NCI-H1930 (cell line): Measurements from ENCODE around the gene MPST.
"Not testable (repeated sequence)": the region's sequence is repeated elsewhere in the genome, so short reads cannot be mapped to it uniquely, and the experiment has no call there.

ENCODE experiments used
- DNase-seq, 2 experiments: peaks; one replicate each; lab custom pipeline; 2025; lab: John Stamatoyannopoulos, UW

Gene MPST

DNA sequence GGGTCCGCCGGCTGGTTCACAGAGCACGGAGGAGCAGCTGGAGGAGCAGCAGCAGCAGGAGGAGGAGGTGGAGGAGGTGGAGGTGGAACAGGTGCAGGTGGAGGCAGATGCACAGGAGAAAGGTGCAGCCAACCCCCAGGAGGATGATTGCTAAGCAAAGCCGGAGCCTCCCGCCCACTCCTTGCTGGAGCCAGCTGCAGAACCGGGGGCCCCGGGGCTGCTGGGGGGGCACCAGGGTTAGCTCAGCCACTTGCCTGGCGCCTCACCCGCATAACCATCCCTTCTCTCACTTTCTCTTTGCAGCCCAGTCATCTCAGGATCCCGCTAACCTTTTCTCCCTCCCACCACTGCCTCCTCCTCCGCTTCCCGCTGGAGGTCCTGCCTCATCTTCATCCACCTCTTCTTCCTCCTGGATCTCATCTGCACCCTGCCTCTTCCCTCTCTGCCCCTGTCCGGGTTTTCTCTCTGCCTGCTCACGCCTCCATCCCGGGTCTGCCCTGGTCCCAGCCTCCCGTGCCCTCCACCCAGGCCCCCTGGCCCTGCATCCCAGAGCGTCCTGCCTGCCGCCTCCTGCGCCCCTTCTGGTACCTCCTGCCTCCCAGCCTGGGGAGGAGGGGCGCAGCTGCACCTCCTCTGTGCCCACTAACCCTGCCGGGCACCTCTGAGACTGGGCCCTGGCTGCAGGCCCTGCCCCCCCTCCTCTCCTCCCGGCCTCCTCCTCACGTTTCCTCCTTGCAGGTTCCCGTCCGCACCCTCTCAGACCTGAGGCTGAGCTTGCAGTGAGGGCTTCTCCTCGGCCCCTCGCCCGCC is 41.5 kb downstream of the MPST start:
- DNase-seq, result no peak

DNA sequence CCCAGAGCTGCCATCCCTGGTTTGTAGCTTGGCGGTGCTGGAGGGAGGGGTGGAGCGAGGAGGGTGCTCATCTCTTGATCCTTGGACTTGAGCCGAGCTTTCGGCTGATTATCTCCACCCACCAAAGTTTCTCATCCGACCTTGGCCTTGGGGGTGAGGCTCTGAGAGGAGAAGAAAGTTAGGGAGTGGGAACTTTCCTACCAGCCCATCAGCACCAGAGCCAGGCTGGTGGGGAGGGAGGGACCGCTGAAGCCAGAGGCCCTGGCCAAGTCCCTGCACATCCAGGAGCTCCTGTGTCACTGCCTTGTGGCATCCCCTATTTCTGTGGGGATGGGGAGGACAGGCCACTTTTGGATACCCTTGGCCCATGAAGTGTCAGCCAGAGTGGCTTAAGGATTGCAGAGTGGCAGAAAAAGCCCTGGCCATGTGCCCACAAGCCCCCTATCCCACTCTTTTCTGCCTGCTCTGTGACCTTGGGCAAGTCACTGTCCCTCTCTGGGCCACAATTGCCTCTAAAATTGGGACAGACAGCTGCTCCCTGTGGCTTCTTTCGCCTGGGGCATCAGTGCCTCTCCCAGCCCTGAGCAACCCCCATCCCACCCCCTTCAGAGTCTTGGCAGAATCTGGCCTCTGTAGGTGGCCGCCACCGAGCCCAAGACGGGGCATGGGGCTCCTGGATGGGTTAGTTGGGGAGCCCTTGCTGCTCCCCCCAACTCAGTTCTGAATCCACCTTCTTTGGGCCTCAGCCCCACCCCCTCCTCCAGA is 42.3 kb downstream of the MPST start:
- DNase-seq, result no peak

DNA sequence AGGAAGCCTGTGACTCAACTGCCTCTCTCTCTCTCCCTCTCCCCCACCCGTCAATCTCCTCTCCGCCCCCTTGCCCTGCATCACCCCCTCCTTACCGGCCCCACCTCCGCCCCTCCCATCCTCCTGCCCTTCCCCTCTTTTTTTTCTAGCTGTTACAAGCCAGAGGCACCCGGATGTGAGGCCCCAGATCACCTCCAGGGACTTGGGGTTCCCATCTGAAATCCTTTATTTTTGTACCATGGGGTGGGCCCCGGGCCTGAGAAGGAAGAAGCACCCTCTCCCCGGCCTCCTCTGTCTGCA is 42.8 kb downstream of the MPST start:
- DNase-seq, result no peak

DNA sequence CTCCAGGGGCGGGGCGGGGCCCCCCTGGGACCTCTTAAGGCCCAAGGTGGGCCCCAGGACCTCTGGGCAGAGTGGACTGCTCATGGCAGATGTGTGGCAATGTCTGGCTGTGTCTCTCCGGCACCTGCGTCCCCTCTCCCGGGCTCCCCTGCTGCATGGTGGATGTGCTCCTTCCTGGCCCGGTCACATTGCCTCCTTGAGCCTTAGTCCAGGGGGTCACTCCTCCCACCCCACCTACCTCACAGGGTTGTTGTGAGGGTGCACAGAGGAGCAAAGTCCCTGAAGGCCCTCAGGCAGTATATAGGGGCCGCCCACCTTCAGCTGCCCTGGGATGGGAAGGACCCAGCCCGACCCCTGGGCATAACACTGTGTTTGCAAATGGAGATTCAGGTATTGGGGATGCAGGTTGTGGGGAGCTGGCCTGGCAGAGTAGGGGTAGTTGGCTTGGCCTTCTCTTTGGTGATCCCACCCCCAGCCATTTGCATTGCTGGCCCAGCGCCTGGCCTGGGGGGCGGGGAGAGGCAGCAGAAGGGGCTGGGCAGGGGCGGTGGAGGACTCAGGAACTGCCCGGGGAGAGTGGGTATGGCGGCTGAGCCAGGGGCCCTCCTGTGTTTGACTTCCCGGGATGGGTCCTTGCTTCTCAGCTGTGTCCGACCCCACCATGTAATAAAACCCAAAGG is 43.3 kb downstream of the MPST start:
- DNase-seq, result no peak

DNA sequence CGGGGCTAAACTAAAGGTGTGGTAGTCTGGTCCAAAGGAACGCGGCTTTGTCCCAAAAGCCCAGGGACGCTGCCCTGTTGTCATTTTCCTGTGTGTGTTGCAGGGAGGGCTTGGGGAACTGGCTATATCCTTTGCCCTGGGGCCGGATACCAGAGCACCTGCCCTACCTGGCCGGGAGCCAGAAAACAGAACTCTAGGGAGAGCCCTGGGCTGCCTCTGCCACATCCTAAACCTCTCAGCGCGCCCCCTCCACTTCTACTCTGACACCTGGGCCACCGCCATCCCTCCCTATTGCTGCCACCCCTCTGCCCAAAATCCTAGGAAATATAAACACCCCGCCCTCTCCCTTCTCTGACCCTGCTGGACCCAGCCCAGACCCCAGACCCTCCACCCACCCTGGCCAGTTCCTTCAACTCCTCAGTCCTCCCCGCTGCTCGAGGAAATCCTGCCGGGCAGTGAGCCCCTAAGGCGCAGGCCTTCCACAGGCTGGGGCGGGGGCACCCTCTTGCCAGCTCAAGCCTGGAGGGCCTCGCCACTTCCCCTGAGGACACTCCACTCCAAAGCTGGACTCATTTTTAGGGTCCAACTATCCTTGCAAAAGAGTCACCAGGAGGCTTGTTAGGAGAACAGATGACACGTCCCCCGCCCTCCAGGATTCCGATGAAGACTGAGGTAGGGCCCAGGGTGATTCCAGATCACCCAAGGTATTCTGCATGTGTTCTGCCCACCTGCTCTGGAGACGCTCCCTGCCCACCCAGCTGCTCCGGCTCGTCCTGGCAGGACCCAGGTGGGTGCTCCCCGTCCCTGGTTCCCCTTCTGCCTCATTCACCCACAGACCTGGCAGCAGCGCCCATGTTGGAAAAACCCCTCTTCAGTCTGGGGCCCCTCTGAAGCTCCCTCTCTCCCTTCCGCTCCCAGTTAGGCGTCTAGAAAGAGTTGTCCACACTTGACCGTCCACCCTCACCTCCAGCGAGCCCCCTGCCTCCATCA is 44.2 kb downstream of the MPST start:
- DNase-seq, result no peak

DNA sequence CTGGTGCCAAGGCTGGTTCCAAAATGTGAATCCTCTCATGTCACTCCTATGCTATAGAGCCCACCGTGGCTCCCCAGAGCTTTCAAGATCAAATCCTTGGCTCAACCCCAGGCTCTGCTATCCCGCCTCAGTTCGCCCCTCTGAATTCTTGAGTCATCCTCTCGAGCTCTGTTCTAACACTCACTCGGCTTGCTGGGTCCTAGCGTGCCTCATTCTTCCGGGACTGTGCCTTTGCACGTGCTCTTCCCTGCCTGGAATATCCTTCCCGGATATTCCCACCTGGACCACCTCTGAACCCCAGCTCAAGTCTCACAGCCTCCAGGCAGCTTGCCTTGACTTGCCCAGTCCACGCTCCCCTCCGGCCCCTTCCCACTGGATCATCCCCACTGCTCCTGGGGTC is 45.0 kb downstream of the MPST start:
- no peak for DNase-seq

DNA sequence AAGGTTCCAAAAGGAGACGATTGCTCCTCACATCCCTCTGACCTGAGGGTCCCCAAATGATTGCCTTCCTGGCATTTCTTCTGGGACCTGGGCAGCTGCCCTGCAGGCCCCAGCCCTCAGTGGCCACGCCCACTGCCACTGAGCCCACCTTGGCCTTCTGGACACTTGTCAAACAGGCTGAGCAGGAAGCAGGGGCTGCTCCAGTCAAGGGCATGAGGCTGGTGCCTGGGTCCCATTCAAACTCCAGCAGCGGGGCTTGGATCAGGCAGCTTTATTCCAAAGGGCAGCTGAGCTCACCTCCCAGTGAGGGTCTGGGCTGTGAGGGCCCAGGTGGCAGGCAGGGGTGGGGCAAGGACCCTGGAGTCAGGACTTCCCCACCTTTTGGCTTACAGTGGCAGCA is 45.6 kb downstream of the MPST start:
- DNase-seq, result no peak

DNA sequence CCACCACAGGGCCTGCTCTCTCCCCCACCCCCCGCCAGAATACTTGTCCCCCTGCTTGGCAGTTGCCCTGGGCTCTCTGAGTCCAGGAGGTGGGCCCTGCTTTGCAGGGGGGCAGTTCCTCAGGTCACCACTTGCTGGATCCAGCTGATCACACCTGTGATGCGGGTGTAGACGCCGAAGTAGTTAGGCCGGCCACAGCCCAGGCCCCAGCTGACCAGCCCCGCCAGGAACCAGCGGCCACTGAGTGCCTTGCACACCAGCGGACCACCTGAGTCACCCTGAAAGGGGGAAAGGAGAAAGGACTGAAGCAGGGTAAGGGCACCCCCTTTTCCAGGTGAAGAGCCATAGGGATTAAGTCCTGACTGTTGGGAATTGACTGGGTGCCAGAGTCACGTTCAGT is 46.4 kb downstream of the MPST start:
- DNase-seq, result no peak

DNA sequence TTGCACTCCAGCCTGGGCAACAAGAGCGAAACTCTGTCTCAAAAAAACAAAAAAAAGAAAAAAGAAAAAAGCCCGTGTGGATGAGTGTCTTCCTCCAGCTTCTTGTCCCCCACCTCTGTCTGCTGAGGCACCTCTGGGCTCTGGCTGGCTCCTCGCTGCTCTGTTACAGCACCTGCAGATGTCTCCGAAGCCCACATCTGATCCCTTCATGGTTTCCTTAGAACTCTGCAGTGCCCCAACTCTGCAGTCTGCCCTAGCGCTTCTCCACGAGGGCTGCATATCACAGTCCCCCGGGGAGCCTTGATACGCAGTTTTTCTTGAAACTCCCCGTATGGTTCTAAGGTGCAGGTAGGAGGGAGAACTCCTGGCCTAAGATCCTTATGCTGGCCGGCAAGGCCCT is 47.9 kb downstream of the MPST start:
- DNase-seq, result no peak

DNA sequence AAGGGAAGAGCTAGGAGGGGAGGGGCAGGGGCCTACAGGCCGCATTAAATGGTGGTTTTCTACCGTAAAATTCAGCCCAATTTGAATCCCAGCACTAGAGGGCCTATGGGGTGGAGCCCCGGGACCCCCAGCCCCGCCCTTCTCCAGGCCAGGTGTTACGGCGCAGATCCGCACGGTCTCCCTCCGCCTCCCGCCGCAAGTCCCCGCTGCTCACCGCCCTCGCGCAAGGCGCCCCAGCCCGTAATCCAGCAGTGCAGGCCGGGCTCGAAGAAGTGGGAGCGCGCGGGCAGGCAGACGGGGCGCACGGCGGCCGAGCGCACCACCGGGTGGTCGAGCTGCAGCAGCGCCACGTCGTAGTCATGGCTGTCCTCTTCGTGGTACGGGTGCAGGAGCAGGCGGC is 49.3 kb downstream of the MPST start:
- no peak for DNase-seq

DNA sequence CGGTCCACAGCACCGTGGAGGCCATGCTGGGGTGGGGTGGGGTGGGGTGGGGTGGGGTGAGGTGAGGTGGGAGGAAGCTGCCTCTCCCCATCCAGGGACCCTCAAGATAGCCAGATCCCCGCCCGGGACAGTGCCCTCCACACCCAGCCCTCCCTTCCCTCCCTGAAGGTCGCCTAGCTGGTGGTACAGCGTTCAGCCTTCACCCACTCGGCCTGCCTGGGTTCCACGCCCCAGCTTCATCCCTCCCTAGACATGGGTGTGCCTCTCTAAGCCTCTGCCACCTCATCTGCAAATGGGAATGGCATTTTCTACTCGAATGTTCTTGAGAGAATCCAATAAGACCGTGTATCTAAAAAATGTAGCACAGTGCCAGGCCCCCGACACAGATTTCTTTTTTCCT is 49.8 kb downstream of the MPST start:
- DNase-seq, result no peak

DNA sequence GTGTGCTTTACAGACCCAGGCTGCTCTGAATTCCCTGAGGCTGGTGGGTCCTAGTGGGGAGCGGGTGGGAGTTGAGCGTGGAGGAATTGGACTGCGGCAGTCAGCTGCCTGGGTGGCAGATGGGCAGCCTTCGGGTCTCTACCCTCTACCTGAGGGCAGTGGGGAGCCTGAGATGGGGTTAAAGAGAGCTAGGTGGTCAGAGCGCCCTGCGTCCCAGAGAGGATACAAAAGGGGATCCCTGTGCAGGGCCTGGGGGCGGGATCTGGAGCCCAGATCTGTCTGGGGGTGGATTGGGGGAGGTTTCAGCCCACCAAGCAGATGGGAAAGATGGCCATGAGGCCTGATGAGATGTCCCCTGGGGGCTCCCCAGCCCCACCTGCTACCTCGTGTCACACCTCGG is 50.2 kb downstream of the MPST start:
- no peak for DNase-seq

DNA sequence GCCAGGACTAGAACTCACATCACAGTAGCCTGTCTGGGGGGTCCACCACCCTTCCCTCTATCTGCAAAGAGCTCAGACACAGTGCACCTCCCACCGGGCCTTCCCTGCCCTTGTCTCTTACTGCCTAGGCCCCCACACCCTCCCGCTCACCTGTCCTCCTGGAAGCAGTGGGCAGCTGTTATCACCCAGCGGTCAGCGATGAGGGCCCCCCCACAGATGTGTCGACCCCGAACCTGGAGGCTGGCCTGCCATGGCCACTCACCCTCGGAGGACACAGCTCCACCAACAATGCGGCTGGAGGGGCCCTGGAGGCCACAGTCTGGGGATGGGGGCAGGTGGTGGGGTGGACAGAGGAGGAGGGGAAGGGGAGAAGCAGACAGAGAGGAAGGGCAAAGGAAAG is 50.8 kb downstream of the MPST start:
- no peak for DNase-seq

DNA sequence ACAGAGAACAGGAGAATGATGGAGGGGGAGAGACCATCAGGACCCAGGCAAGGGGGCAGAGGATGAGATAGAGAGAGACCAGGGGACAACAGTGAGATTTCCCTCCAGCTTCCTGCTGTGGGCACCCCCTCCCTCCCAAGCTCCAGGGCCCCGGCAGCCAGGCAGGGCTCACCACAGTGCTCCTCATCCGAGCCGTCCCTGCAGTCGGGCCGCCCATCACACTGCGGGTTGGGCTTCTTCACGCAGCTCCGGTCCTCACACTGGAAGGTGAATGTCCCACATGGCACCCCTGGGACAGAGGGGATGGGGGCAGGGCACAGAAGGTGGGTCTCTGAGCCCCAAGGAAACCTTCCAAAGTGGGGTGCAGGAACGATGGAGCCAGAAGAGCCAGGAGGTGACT is 51.2 kb downstream of the MPST start:
- DNase-seq, result no peak

DNA sequence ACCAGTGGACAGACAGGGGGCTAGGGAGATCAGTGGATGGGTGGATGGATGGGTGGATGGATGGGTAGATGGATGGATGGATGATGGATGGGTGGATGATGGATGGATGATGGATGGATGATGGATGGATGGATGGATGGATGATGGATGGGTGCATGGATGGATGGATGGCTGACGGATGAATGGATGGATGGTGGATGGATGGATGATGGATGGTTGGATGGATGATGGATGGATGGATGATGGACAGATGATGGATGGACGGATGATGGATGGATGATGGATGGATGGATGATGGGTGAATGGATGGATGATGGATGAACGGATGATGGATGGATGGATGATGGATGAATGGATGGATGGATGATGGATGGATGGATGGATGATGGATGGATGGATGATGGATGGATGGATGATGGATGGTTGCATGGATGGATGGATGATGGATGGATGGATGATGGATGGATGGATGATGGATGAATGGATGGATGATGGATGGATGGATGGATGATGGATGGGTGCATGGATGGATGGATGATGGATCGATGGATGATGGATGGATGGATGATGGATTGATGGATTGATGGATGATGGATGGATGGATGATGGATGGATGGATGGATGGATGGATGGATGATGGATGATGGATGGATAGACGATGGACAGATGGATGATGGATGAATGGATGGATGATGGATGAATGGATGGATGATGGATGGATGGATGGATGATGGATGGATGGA is 52.5 kb downstream of the MPST start:
- DNase-seq, result not testable (repeated sequence)

DNA sequence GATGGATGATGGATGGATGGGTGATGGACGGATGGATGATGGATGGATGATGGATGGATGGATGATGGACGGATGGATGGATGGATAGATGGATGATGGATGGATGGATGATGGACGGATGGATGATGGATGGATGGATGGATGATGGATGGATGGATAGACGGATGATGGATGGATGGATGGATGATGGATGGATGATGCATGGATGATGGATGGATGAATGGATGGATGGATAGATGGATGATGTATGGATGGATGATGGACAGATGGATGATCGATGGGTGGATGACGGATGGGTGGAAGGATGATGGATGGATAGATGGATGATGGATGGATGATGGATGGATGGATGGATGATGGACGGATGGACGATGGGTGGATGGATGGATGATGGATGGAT is 53.1 kb downstream of the MPST start:
- DNase-seq, result no peak

DNA sequence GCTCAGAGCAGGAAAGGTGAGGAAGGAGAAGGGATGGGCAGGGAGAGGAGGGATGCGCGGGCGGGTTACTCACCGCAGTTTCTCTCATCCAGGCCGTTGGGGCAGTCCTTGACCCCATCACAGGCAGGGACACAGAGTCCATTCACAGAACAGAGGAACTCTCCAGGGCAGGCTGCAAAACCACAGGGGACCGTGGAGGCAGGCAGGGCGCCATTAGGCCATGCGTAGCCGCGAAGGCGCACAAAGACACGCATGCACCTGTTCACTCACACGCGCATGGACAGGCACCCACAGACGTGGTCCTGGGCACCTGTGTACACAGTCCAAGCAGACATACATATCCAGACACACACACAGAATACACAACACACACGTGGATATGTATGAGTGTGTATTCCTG is 55.0 kb downstream of the MPST start:
- no peak for DNase-seq

DNA sequence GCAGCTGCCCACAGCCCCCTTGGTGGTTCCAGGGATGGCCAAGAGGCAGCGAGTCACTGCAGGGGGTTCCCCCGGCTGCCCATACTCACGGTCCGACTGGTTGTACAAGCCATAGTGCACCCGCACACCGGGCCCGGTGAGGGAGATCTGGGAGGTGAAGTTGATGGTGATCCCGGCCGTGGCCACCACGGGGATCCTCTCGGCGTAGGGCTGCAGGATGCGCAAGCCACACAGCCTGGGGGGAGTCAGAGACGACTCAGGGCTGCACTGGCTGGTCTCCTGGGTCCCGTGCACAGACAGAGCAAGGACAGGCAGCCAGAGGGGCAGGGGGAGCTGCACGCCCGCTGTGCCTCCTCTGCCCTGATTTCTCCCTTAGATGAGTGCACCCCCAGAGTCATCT is 55.5 kb downstream of the MPST start:
- no peak for DNase-seq

DNA sequence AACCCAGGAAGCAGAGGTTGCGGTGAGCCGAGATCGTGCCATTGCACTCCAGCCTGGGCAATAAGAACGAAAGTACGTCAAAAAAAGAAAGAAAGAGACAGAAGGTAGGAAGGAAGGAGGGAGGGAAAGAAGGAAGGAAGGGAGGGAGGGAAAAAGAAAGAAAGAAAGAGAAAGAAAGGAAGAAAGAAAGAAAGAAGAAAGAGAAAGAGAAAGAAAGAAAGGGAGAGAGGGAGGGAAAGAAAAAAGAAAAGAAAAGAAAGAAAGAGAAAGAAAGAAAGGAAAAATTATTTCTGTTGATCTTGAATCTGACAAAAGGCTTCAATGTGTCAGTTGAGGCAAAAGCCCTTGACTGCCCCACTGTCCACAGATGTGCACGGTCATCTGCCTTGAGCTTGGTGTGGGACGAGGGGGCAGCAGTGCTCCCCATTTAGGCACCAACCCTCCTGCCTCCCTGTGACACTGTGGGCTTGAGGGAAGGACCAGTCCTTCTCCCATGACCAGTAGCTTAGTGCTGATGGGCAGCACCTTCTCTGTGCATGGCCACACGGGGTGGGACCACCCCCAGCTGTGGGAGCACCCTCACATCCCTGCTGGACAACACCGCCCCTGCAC is 56.4 kb downstream of the MPST start:
- no peak for DNase-seq

DNA sequence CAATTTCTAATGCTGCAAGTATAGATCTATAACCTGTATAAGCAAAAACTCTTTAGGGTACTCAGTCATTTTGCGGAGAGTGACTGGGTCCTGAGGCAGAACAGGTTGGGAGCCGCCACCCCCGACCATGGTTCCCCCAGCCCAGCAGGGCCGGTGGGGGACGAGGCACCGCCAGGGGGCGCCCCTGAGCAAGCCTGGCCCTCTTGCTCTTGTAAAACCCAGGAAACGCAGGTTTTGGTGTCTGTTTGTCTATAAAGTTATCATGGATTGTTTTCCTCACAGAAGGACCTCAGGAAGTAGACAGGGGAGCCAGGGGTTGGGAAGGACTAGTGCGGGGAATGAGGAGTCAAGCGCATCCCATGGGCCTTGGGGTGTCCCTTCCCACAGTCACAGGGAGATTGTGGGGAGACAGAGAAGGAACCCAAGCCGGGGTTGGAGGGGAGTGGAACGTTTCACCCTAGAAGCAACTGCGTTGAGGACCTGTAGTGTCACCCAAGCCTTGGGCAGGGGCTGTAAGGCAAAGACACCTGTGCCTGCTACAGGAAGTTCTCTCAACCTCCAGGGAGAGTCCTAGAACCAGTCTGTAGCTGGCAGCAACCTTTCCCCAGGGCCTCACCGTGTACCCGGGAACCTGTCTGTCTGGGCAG is 58.4 kb downstream of the MPST start:
- peak in 1 of 2 experiments; percentile 42 for DNase-seq
